Measurements from ENCODE around the gene LILRA6. TPM values are rescaled to one million over a fixed set of nuclear protein-coding genes. Genes with fewer than 3 reads are reported as not detected.
"Not testable (repeated sequence)": the region's sequence is repeated elsewhere in the genome, so short reads cannot be mapped to it uniquely, and the experiment has no call there.

LILRA6 gene
- total RNA-seq, 1 donor from 2014 or later: not detected

DNA sequence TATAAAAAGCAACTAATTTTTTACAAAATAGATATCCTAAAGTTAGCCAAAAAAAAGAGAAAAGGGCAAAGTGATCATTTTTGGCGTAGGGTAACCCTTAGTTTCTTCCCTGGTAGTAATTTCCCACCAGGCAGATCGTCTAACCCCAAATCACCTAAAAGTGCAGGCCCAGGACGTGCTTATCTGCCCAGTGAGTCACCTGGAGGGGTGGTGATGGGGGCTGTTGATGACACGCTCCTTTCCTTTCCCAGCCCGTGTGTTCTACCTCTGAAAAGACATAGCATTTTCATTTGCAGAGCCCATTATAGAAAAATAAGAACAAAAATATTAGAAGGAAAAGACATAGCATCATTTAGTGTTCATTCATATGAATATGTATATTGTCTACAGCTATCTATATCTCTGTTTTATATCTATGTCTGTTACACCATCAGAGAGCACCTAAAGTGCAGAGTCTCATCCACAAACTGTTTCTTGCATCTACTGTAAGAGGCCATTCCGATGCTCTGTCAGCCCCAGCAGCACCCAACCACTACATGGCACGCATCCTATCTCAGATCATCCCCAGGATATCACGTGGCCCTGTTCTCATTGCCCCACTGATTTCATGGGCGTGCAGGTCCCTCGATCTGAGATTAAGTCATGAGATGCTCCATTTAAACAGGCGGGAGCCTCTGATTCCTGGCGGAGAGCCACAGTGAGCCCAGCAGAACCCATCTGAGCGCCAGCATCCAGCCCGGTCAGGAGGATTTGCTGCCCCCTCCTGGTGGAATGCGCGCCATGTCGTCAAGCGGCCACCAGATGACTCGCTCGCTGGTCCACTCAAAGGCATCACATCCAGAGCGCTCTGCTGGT lies 11.3 kb downstream of the LILRA6 start:
- peak; percentile 75 to 87 for DNase-seq (ENCODE audit: low read depth in 2 of 2)

DNA sequence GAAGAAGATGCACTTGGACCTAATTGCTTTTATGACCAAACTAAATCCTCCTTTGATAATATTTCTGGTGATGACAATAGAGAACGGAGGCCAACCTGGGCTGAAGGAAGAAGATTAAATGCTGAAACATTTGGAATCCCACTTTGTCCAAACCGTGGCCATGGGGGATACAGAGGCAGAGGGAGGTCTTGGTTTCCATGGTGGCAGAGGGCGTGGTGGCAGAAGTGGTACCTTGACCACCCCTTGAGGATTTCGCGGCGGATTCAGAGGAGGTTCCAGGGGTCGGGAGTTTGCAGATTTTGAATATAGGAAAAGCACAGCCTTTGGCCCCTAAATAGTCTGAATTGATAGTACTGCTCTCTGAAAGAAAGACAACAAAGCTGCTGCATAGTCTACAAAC lies 12.6 kb downstream of the LILRA6 start:
- DNase-seq (ENCODE audit: low read depth in 2 of 2): no peak

DNA sequence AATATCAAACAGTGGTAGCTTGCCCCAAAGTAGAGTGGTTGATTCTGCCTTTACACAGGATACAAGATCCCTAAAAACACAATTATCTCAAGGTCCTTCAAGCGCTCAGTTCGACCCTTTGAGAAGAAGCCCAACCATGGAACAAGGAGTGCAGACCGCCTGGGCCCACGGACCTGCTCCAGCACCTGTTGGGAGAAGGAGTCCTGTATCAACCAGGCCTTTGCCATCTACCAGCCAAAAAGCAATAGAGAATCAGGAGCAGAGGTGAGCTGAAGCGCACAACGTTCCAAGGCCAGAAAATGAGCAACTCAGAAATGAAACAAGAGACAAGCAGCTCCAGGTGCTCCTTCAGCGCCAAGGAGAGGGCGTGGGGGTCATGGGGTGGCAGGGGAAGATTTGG lies 13.4 kb downstream of the LILRA6 start:
- no peak for DNase-seq (ENCODE audit: low read depth in 2 of 2)

DNA sequence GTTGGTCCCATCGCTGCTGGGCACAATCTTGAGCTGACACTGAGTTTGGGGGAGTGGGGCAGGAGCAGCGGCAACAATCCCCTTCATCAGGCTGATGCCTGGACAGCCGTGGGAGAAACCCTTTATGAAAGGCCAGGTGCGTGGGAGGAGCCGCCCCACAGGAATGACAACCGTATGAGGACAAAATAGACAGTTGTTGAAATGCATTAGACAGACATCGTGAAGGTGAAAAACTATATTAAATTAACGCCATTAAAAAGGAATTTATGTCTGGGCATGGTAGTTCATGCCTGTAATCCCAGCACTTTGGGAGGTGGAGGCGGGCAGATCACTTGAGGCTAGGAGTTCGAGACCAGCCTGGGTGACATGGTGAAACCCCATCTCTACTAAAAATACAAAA lies 18.0 kb downstream of the LILRA6 start:
- DNase-seq (ENCODE audit: low read depth in 2 of 2): not testable (repeated sequence)

DNA sequence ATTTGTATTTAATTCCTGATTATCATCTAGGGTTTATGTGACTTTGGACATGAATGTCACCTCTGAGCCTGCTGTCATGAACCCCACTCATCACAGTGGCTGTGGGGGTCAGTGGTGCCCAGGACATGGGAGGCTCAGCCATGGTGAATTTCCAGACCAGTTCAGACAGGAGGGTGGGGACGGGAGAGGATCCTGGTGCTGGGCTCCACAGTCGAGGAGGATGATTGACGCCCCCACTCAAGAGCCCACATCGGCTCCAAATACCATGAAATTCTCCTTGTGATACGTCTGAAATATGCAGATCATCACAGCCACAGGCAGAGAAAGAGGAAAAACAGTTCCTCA lies 18.7 kb downstream of the LILRA6 start:
- not testable (repeated sequence) for DNase-seq (ENCODE audit: low read depth in 2 of 2)

DNA sequence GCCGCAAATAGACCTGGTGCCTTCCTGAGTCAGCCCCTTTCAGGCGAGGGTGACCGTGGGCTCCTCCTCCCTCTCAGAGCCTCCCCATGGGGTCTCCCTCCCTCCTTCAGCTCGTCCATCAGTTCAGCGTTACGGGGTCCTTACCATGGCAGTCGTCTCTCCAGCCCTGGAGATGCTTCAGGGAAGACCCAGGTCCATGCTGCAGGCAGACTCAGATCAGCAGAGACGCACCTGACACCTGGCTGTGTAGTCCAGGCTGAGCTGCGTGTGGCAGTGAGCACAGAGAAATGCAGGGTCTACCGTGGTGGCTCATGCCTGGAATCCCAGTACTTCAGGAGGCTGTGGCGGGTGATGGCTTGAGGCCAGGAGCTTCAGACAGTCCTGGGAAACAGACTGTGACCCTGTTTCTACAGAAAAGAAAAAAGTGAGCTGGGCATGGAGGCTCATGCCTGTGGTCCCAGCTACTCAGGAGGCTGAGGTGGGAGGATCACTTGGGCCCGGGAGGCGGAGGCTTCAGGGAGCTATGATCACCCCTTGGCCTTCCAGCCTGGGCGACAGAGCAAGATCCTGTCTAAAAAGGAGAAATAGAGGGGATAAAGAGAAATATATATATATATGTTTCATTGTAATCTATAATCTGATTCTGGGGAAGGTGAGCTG lies 19.2 kb downstream of the LILRA6 start:
- not testable (repeated sequence) for DNase-seq (ENCODE audit: low read depth in 2 of 2)

DNA sequence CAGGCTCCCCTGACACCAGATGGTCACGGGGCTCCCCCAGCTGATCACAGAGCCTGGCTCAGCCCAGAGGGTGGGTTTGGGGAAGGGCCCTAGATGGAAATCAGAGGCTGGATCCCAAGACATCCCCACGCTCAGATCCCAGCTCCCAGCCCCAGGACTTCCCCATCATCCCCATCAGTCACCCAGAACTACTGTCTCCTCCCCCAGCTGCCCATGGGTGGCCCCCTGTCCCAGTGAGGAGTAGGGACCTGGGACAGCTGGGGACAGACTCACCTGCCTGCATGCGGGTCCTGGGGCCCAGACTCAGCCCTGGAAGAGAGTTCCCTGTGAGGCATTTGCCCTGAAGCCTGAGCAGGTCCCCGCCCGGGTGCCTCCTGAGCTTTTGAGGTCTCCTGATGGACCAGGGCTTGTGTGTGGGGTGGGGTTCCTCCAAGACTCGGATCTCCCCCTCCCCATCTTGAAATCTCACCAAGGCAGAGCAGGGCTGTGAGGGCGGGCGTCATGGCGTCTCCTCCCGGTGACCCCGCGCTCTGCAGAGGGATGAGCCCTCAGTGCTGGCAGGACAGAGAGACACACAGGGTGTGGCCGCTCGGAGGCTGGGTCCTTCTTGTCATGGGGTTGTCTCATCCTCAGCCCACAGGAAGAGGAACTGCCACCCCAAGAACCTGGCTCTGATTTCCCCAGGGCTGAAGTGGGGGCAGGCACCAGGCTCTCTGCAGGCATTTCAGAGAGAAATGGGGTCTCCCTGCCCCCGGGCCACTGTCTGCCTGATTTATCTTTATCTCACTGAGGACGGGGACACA lies 19.9 kb downstream of the LILRA6 start, which contains the start of gene LILRB3:
Gene LILRB3 (minus strand): TSS at position 534 of the 803 bp plus-strand sequence. CDS start 31 bp downstream, at position 503.
- DNase-seq (ENCODE audit: low read depth in 2 of 2): not testable (repeated sequence)

DNA sequence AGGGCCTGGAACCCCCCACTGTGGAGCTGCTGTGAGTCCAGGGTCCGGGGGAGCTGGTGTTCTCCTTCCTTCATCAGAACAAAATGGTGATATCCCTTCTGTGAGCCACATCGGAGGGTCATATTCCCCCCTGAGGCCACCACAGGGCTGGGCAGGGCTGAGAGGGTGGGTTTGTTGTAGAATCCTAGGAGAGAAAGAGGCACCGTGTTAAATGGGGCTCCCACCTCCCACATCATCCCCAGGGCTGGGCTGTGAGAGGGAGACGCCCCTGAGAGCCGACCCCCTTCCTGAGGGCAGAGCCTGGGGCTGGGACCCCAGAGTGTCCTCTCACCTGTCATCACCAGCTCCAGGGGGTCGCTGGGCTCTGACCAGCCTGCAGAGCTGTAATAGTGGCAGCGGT lies 20.6 kb downstream of the LILRA6 start:
- DNase-seq (ENCODE audit: low read depth in 2 of 2): not testable (repeated sequence)

DNA sequence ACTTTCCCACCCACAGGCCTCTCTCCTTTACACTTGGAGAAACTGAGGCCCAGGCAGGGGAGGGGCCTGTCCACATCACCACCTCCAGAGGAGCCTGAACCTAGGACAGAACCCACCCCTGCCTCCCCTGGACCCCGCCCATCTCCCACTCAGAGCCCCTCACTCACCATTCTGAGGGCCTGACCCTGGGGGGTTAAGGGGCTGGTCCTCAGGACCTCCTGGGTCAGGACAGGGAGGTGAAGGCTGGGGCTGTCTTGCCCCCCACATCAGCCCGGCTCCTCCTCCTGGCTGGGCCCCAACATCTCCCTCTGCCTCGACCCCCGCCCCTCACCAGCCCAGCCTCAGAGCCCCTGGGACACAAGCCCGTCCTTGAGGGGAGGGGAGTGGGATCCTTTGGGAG lies 22.9 kb downstream of the LILRA6 start:
- DNase-seq (ENCODE audit: low read depth in 2 of 2): not testable (repeated sequence)

DNA sequence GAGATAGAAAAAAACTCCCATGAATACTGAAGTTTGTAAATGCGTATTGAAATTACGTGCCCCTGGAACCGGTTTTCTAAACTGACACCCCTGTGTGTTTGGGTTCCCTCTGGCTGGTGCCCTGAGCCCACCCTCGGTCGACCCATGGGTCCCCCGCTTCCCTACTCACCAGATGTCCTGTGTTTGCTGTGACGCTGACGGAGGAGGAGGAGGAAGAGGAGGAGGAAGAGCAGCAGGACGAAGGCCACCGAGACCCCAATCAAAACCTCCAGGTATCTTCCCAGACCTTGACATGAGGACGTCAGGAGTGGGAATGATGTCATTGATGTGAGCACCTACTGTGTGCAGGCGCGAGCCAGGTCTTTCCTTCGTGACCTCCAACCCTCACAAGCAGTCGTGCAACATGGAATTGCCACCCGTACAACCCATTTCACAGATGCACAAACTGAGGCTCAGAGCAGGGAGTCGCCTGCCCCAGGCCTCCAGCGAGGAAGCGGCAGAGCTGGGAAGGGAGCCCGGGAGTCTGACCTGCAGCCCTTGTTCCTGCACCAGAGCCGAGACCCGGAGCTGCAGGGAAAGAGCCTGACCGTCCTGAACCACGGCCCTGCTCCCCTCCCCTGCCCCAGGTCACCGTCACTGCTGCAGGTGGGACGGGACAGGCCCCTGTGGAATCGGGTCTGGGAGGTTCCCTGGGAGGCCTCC lies 23.5 kb downstream of the LILRA6 start:
- no peak for DNase-seq (ENCODE audit: low read depth in 2 of 2)

DNA sequence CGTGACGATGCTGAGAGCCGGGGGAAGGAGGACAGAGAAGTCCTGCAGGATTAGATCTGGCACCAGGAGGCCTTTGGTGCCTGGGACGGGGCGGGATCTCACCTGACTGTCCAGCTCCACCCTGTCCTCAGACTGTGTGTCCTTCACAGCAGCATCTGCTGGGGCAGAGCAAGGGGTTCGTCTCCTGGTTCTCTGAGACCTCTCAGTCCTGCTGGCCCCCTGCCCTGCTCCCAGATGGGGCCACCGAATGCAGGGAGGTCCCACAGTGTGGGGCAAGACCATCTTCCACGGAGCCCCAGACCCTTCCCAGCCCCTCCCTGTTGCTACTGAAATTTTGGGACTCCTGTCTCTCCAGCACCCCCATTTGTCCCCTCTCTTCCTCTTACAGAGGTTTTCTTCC lies 24.3 kb downstream of the LILRA6 start:
- DNase-seq (ENCODE audit: low read depth in 2 of 2): no peak

DNA sequence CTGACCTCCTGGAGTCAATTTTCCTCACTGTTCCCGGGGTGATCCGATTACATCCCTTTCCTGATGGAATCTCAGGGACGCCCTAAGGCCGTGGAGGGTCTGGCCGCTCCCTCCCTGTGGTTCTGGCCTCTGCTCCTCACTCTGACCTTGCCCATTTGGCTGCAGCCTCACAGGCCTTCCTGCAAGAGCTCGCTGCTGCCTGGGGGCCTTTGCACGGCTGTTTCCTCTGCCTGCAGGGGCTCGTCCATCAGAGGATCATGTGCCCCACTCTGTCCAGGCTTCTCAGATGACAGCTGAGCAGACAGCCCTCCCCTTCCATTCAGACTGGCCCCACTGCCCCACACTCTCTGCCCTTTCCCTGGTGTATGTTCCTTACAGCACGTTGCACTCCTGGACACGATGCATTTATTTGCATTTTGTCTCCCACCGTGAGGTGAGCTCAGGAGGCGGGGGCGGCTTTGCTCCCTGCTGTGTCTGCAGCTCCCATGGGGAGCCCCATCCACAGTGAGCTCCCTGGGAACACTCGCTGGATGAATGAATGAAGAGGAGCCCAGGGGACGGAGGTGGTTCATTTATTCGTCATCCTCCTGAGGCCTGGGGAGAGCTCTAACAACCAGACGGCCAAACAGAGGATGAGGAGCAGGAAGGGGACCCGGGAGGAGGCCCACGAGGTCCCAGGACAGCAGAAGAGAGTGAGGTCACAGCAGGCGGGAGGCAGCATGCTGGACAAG lies 24.9 kb downstream of the LILRA6 start:
- DNase-seq (ENCODE audit: low read depth in 2 of 2): not testable (repeated sequence)

DNA sequence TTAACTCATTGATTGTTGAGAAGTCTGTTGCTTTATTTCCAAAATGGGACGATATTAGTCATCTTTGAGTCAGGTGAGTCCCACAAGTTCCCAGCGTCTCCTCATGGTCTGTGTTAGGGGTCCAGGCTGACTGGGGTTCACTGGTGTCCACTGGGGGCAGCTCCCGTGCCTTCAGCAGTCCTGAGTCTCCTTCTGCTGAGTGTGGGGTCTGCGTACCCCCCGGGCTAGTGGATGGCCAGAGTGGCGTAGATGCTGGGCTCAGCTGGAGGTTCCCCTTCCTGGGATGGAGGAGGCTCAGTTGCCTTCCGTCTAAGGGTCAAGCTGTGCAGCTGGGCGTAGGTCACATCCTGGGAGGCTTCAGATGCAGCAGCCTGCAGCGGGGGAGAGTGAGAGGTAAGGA lies 25.7 kb downstream of the LILRA6 start:
- DNase-seq (ENCODE audit: low read depth in 2 of 2): no peak

DNA sequence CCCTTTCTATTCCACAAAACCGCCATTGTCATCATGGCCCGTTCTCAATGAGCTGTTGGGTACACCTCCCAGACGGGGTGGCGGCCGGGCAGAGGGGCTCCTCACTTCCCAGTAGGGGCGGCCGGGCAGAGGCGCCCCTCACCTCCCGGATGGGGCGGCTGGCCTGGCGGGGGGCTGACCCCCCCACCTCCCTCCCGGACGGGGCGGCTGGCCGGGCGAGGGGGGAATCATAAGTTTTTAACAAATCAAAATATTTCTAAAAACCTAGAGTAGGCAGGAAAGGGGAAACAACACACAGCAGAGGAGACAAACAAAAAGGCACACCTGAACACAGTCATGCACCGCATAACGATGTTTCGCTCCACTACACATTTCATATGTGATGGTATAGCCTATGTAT lies 27.9 kb downstream of the LILRA6 start:
- DNase-seq (ENCODE audit: low read depth in 2 of 2): not testable (repeated sequence)

DNA sequence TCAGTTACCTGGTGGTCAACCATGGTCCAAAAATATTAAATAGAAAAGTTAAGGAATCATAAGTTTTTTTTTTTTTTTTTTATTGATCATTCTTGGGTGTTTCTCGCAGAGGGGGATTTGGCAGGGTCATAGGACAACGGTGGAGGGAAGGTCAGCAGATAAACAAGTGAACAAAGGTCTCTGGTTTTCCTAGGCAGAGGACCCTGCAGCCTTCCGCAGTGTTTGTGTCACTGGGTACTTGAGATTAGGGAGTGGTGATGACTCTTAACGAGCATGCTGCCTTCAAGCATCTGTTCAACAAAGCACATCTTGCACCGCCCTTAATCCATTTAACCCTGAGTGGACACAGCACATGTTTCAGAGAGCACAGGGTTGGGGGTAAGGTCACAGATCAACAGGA lies 28.4 kb downstream of the LILRA6 start:
- not testable (repeated sequence) for DNase-seq (ENCODE audit: low read depth in 2 of 2)

DNA sequence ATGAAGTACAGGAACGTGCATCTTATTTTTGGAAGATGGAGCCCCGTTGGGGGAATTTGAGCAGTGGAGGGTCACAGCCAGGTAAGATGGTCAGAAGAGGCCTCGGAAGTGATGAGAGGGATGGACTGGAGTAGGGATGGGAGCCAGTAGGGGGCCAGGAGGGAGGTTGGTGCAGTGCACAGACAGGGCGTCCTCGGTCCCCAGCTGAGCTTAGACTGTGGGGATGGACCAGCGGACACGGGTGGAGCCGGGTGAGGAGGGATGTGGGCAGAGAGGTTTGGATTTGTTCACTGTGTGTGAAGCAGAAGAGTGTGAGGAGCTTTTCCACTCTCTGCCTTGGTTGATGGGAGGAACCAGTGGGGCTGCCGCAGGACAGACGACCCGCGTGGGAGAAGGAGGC lies 31.4 kb downstream of the LILRA6 start:
- DNase-seq (ENCODE audit: low read depth in 2 of 2): no peak

DNA sequence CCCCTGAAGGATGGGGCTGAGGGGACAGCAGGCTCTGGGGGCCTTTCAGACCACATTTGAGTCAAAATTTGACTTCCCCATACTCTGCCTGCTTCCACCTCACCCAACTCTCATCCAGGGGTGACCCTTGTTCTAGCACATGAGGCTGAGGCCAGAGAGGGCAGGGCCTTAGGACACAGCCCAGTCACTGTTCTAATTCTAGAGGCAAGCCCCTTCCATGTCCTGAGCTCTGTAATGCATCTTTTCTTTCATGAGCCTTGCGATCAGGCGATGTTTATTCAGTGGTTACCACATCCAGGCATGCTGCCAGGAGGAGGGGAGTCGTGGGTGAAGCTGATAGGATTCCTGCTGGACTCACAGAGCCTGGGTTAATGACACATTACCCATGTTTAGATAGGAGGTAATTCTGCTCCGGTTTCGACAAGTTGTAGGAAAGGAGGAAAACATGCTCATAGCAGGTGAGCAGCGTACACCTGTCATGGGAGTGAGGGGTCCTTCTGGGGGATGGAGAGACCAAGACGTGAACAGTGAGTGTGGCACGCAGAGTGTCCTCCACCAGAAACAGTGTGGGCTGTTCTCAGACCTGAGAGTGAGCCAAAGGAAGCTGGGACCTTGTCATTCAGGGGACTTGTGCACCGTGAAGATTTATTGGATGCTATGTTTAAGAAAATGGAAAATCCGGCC lies 32.6 kb downstream of the LILRA6 start:
- DNase-seq (ENCODE audit: low read depth in 2 of 2): peak; percentile 76 to 95

DNA sequence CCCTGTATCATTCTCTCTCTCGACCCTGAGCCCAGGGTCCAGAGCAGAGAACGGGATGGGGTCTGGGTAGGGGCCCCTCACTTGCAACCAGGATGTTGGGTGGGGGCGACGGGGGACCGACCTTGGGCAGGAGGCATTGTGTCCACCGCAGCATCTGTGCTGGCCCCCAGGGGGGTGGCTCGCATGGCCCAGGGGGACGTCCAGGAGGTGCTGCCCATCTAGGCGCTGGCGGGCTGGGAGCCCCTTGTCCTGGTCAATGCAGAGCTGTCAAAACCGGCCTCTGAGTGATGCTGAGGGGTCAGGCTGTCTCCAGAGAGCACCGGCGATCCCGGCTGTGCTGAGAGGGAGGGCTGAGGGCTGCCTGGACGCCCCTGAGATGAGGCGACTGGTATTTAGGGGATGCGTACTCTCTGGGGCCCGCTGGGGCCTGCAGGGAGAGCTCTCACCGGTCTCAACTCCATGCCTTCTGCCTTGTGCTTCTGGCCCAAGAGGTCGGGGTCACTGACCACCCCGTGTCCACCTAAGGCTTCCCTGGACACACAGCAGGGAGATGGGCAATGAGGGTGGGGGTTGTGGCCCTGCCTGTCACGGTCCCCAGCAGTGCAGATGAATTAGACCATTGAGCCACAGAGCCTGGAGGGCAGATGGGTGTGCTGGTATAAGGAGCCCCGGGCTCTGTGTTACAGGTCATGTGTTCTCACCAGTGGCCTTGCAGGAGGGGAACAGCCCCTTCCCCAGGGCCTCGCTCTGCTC lies 33.4 kb downstream of the LILRA6 start:
- no peak for DNase-seq (ENCODE audit: low read depth in 2 of 2)

DNA sequence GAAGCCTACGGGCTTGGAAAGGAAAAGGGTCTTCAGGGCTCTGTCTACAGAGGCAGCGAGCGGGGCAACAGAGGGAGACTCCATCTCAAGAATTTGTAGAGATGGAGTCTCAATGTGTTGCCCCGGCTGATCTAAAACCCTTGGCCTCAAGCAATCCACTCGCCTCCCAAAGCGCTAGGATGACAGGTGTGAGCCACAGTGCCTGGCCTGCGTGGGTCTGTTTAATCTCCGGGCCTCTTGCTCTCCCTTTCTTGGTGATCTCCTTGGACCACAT lies 33.9 kb downstream of the LILRA6 start:
- no peak for DNase-seq (ENCODE audit: low read depth in 2 of 2)

Data from lung microvascular endothelial cell (primary cell).